Activated T-helper 2 cell treated with anti-CD3 and anti-CD28 coated beads, Interferon-gamma antibody, Interleukin-2, Interleukin-4, amounts not matched to agents 10 μg/mL and 5 μg/mL and 100 μg/mL, durations not matched to agents 14 hours and 24 hours and 36 hours (primary cell): Measurements from ENCODE around the gene HSDL1. TPM values are rescaled to one million over a fixed set of nuclear protein-coding genes. Genes with fewer than 3 reads are reported as not detected.

Source experiments
- DNase-seq: peaks from one replicate; pipeline ENCODE4 v3.0.0; 2021; ENCODE audit warnings: low spot score
- H3K27ac Mint-ChIP-seq: one replicate; pipeline ENCODE4 v1.8.0; 2021; ENCODE audit warnings: mixed read lengths
- H3K27me3 Mint-ChIP-seq: one replicate; pipeline ENCODE4 v1.8.0; 2021; ENCODE audit warnings: low read depth, mixed read lengths
- H3K36me3 Mint-ChIP-seq: one replicate; pipeline ENCODE4 v1.8.0; 2021; ENCODE audit warnings: low read depth, mixed read lengths
- H3K4me1 Mint-ChIP-seq: one replicate; pipeline ENCODE4 v1.8.0; 2021; ENCODE audit warnings: low read depth, mixed read lengths
- H3K4me3 Mint-ChIP-seq: one replicate; pipeline ENCODE4 v1.8.0; 2021; ENCODE audit warnings: low read depth, mild to moderate bottlenecking, moderate library complexity, mixed read lengths
- H3K9me3 Mint-ChIP-seq: one replicate; pipeline ENCODE4 v1.8.0; 2021; ENCODE audit warnings: mixed read lengths
- intact Hi-C: fragments of 100-400 bp; cut with micrococcal nuclease; formaldehyde crosslinking; loops from one replicate; pipeline ENCODE4 v1.15.1; 2023
- total RNA-seq: library from RNA; stranded (reverse); gene quantifications from 2 replicates; pipeline ENCODE4 v1.2.3, GENCODE V29; 2022

Gene HSDL1
- total RNA-seq, 1 donor from 2014 or later, result 16.7 TPM

DNA sequence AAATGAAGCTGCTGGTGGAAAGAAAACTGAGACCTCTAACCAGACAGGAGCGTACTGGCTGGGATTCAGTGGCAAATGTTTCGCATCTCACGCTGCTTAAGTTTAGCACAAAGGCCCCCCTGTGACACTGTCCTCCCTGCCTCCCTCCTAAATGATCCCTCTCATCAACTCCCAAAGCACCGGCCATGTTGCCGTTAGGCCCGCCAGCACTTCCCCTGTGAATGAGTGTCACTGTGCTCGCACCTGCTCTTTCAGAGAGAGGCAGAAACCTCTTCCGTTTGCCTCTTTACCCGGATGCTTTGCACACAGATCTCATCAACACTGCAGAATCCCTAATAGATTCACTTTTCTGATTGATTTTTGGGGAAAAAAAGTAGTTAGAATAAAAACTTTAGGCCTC is 54.8 kb downstream of the HSDL1 start:
- Mint-ChIP-seq H3K9me3 (no peaks in the 10 kb centered on the region), H3K4me1 (peaks cover 35% of the 10 kb centered on the region), H3K27me3 (no peaks in the 10 kb centered on the region), H3K27ac (no peak overlapping the region), H3K4me3 (no peak overlapping the region), H3K36me3 (peaks cover 84% of the 10 kb centered on the region)
- intact Hi-C loops, result no loop called here
- DNase-seq, result no peak

DNA sequence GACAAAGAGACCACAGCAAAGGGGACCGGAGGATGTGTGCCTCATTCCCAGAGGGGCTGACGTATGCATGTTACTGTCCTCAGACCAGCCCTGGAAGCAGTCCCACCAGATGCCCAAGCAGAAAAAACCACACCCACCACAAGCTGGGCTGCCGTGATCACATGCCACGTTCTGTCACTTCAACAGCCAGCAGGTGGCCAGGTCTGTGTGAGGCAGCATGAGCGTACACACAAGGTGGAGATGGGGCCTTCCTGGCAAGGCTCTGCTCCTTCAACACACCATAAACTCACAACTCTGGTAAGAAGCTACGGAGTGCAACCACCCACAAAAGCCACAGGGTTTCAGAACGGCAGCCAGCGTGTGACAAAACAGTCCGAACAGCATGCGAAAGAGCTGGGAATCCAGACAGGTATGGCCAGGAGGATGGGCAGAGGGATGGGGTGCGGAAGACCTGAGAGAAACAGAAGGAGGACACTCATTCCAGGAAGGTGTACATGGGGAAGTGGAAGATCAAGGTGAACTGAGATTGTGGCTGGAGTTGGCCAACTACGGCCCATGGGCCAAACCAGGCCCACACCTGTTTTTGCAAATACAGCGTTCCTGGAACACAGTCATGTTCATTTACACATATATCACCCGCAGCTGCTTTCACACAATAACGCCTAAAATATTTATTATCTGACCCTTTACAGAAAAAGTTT is 56.1 kb downstream of the HSDL1 start:
- peak; percentile 60 for DNase-seq
- Mint-ChIP-seq H3K4me1 (peaks cover 42% of the 10 kb centered on the region), H3K36me3 (peaks cover 75% of the 10 kb centered on the region), H3K9me3 (no peaks in the 10 kb centered on the region), H3K27ac (no peak overlapping the region), H3K4me3 (peak overlapping the region; percentile 41), H3K27me3 (no peaks in the 10 kb centered on the region)
- intact Hi-C loops, result loop anchor here (1.0 to 10.0 kb wide), 3 partner anchors 28 to 416 kb away; partner anchors contain the start of genes MBTPS1, MEAK7 and TAF1C

DNA sequence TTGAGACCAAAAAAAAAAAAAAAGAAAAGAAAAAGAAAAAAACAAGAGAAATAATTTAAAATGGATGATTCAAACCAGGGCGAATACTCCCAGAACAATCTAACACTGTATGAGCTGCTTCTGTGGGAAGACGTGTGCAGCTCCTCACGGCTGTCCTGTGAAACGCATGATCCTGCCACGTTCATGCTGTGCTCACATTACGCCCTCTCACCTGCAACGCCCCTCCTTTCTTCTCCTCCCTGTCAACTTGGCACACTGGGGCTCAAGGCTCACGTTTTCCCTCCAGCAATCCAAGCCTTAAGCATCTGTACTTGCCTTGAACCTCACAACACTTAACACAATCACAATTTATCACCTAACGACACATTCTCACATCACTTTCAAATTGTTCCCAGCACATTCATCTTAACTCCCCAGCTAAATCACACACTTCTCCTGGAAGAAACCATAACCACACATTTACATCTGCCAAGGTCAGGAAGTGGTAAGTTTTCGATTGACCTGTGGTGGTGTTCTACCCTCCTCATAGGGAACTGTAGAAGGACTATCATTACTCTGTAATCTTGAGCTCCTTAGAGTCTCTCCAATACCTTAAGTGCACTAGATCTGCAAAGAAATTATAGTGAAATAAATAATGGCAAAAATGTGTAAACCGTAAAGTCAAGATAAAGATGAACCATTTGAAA is 57.4 kb downstream of the HSDL1 start:
- Mint-ChIP-seq H3K4me1 (peaks cover 42% of the 10 kb centered on the region), H3K9me3 (no peaks in the 10 kb centered on the region), H3K27me3 (no peaks in the 10 kb centered on the region), H3K4me3 (peak overlapping the region; percentile 54), H3K27ac (no peak overlapping the region), H3K36me3 (peaks cover 70% of the 10 kb centered on the region)
- no peak for DNase-seq
- intact Hi-C loops, result loop anchor here (1.0 to 10.0 kb wide), 4 partner anchors 29 to 417 kb away; partner anchors contain the start of genes MBTPS1, MEAK7 and TAF1C

DNA sequence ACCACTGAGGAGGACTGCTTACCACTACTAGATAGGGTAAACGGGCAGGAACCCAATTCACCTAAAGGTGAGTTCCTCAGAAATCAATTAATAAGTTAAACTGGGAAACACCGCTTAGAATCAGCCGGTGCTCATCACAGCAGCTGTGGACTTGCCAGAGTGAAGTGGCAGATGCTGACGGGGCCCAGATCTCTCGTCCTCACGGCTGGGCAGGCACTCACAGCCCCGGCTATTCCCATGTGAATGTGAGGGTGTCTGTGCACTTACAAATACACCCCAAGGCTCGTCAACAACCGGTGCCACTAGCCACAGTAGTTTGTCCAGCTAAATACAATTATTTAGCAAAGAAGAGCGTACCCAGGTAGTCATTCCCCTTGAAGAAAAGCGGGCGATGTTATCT is 58.0 kb downstream of the HSDL1 start:
- H3K9me3 Mint-ChIP-seq, result no peaks in the 10 kb centered on the region
- H3K36me3 Mint-ChIP-seq, result peaks cover 70% of the 10 kb centered on the region
- H3K27ac Mint-ChIP-seq, result no peak overlapping the region
- intact Hi-C loops, result loop anchor here (1.0 to 10.0 kb wide), 2 partner anchors 88 to 418 kb away; partner anchors contain the start of gene MEAK7
- H3K27me3 Mint-ChIP-seq, result no peaks in the 10 kb centered on the region
- H3K4me3 Mint-ChIP-seq, result no peak overlapping the region
- peaks cover 42% of the 10 kb centered on the region for H3K4me1 Mint-ChIP-seq
- no peak for DNase-seq

DNA sequence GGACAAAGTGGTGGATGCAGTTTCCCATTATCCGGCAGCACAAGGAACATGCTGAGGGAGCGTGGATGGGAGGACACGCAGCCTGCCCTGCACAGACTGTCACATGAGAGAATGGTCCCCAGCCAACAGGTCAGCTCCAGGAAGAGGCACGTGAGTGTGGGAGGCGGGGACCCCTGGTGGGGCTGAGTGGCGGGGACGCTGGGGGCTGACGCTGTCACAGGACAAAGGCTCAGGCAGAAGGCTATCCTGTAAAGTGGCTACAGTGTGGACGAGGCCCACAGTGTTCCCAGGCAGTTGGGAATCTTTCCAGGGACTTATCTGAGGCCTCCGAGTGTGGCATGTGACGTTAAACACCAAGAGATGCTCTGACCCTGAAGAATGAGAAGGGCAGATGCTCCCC is 58.6 kb downstream of the HSDL1 start:
- Mint-ChIP-seq H3K4me1 (peaks cover 42% of the 10 kb centered on the region), H3K27ac (no peak overlapping the region), H3K27me3 (no peaks in the 10 kb centered on the region), H3K36me3 (peaks cover 70% of the 10 kb centered on the region), H3K4me3 (peak overlapping the region; percentile 1), H3K9me3 (no peaks in the 10 kb centered on the region)
- no peak for DNase-seq
- intact Hi-C loops, result loop anchor here (10.0 kb wide), 1 partner anchor 418 kb away; the partner anchor contains the start of gene MEAK7

DNA sequence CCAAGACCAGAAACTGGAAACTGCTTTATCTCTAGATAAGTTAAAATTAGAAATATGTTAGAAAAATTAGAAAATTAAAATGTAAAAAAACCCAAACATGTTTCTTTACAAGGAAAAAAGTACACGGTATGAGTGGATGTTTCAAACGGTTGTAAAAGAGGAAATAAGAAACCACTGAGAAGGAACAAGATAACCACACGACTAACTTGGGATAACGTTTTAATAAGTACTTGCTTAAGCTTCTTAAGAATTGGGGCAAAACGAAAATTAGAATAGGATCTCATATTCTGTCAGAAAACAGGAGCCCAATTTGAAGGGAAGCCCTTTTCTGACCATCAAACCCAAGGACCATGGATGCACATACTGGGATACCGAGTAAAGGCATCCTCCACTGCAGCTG is 59.2 kb downstream of the HSDL1 start:
- Mint-ChIP-seq H3K27me3 (no peaks in the 10 kb centered on the region), H3K4me1 (peaks cover 42% of the 10 kb centered on the region), H3K4me3 (peak overlapping the region; percentile 1), H3K9me3 (no peaks in the 10 kb centered on the region), H3K36me3 (peaks cover 70% of the 10 kb centered on the region), H3K27ac (no peak overlapping the region)
- intact Hi-C loops, result loop anchor here (2.0 to 10.0 kb wide), 2 partner anchors 53 to 419 kb away; partner anchors contain the start of gene MEAK7
- no peak for DNase-seq

DNA sequence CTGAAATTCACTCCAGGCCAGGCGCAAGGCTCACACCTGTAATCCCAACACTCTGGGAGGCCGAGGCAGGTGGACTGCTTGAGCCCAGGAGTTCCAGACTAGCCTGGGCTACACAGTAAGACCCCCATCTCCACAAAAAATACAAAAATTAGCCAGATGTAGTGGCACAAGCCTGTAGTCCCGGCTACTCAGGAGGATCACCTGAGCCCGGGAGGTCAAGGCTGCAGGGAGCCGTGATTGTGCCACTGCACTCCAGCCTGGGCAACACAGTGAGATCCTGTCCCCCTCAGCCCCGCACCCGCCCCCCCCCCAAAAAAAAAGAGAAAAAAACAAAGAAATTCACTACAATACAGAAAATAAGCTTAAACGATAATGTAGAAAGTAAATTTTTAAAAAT is 59.7 kb downstream of the HSDL1 start:
- Mint-ChIP-seq H3K4me3 (no peak overlapping the region), H3K4me1 (peaks cover 42% of the 10 kb centered on the region), H3K27ac (no peak overlapping the region), H3K36me3 (peaks cover 71% of the 10 kb centered on the region), H3K27me3 (no peaks in the 10 kb centered on the region), H3K9me3 (no peaks in the 10 kb centered on the region)
- intact Hi-C loops, result loop anchor here (2.0 to 10.0 kb wide), 2 partner anchors 54 to 420 kb away; partner anchors contain the start of gene MEAK7
- no peak for DNase-seq

DNA sequence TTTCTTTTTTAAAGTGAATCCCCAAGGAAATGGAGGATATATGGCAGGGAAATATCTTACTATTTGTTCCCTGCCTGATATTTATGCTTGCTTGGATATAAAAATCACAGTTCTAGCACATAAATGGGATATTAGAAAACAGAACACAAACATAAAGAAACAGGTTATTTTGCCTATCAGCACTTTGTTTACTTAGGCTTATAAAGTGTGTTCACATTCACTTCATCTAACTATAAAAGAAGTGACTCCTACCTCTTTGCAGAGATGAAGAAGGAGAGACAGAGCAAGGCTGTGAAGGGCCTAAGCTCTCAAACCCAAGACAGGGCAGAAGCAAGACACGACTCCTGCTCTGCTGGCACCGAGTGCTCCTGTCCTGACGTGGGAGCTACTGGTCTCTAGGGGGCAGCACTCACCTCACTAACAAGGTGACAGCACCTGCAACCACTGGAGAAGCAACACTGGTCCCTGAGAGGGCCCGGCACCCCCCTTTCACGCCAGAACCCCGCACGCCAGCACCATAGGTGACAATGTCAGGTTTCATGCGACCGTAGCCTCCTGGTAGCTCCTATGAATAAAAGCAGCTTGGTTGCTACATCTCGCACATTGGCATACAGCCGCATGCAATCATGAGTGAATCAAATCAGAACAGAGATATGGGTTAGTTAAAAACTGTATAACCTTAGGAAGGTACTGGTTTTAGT is 60.3 kb downstream of the HSDL1 start:
- Mint-ChIP-seq H3K4me1 (peaks cover 42% of the 10 kb centered on the region), H3K4me3 (no peak overlapping the region), H3K27ac (no peak overlapping the region), H3K27me3 (no peaks in the 10 kb centered on the region), H3K9me3 (no peaks in the 10 kb centered on the region), H3K36me3 (peaks cover 71% of the 10 kb centered on the region)
- intact Hi-C loops, result loop anchor here (2.0 to 10.0 kb wide), 2 partner anchors 54 to 420 kb away; partner anchors contain the start of gene MEAK7
- peak; percentile 63 for DNase-seq

DNA sequence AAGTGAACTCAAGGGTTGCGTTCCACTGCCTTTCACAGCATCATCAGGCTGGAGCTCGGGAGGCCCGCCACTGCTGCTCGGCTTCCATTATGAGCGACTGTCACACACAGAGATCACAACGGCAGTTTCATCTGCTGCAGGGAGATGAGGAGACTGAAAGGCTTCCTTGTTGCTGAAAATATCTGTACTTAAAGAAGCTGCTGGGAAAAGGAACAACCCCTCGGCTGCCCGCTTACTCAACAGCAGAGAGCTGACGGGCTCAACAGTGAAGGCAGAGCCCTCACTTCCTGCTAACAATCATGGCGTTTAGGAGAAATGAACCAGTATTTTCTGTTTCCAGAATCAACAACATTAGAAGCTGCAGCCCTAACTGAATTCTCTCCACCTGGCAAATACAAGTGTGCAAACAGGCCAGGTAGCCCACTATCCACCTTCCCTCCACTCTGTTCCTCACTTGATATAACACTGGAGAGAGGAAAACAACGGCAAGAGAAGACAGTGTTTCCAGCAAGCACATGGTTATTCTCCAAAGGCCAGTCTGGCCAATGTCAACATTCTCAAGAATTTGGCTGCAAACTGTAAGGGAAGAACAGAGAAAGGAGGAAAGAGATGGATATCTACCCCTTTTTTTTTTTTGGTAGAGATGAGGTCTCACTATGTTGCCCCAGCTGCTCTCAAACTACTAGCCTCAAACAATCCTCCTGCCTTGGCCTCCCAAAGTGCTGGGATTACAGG is 62.0 kb downstream of the HSDL1 start:
- H3K4me1 Mint-ChIP-seq, result peaks cover 25% of the 10 kb centered on the region
- no peak overlapping the region for H3K27ac Mint-ChIP-seq
- no peaks in the 10 kb centered on the region for H3K9me3 Mint-ChIP-seq
- H3K4me3 Mint-ChIP-seq, result no peak overlapping the region
- peaks cover 66% of the 10 kb centered on the region for H3K36me3 Mint-ChIP-seq
- intact Hi-C loops, result loop anchor here (10.0 kb wide), 1 partner anchor 422 kb away; the partner anchor contains the start of gene MEAK7
- H3K27me3 Mint-ChIP-seq, result no peaks in the 10 kb centered on the region
- DNase-seq, result no peak

DNA sequence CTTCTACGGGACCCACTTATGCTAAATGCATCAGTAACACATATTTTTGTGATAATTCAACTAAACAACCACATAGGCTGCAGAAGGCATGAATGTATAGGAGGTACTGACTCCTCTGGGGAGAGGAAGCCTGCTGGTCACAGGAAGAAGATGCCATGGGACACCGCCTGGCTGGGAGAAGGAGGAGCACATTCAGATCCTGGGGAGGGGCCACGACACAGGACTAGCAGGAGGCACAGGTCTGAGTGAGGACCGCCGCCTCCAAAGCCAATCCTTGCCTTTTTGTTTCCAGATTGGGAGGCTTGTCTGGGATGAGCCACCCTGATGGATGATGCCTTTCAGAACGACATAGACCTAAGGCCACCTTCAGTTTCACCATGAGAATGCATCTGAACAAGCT is 62.9 kb downstream of the HSDL1 start:
- Mint-ChIP-seq H3K27me3 (no peaks in the 10 kb centered on the region), H3K27ac (no peak overlapping the region), H3K4me1 (peaks cover 17% of the 10 kb centered on the region), H3K9me3 (no peaks in the 10 kb centered on the region), H3K4me3 (no peak overlapping the region), H3K36me3 (peaks cover 65% of the 10 kb centered on the region)
- DNase-seq, result no peak
- intact Hi-C loops, result loop anchor here (10.0 kb wide), 1 partner anchor 423 kb away; the partner anchor contains the start of gene MEAK7

DNA sequence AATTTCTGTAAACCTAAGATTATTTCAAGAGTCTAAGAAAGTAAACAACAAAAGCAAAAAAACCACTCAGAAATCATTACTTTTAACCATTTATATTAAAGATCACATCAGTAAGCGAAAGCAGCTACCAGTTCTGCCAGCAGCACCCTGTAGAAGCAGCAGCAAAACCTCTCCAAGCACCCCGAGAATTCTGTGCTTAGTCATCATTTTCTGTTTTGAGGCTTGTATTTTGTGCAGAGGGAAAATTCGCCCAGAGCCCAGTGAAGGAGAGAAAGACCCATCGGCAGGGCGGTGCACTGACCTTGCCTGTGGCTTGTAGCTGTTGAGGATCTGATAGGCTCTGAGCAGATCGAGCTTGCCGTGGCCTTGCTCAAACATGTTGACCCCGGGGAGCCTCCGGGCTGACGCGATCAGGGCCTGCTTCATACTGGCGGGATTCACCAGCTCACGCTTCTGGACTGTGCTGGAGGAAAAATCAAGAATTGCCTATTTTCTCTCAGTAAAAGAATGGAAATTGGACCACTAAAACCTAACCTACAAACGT is 63.5 kb downstream of the HSDL1 start:
- Mint-ChIP-seq H3K9me3 (no peaks in the 10 kb centered on the region), H3K4me1 (peaks cover 14% of the 10 kb centered on the region), H3K4me3 (no peak overlapping the region), H3K36me3 (peaks cover 62% of the 10 kb centered on the region), H3K27me3 (no peaks in the 10 kb centered on the region), H3K27ac (no peak overlapping the region)
- intact Hi-C loops, result loop anchor here (10.0 kb wide), 1 partner anchor 423 kb away; the partner anchor contains the start of gene MEAK7
- no peak for DNase-seq

DNA sequence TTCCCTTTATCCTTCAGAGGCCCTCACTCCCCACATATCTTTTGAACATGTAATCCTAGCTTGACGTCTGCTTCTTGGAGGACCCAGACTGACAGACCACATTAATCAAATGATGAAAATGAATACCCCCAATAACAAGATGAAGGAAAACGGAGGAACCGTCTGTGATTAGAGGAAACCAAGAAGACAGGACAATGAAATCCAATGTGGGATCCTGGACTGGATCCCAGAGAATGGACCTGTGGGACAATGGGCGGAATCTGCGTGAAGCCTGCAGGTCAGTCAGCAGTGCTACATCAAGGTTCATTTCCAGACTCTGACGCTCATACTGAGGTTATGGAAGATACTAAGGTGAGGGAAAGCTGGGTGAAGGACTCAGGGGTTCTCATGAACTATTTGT is 64.2 kb downstream of the HSDL1 start:
- no peak overlapping the region for H3K4me3 Mint-ChIP-seq
- intact Hi-C loops, result loop anchor here (10.0 kb wide), 1 partner anchor 424 kb away; the partner anchor contains the start of gene MEAK7
- DNase-seq, result no peak
- peaks cover 59% of the 10 kb centered on the region for H3K36me3 Mint-ChIP-seq
- H3K27ac Mint-ChIP-seq, result no peak overlapping the region
- no peaks in the 10 kb centered on the region for H3K9me3 Mint-ChIP-seq
- peaks cover 9% of the 10 kb centered on the region for H3K4me1 Mint-ChIP-seq
- H3K27me3 Mint-ChIP-seq, result no peaks in the 10 kb centered on the region
